Colonic mucosa (tissue), 4 donors: ENCODE measurements around the gene RAB11B. TPM values are rescaled to one million over a fixed set of nuclear protein-coding genes. Genes with fewer than 3 reads are reported as not detected.
"Not testable (repeated sequence)": the region's sequence is repeated elsewhere in the genome, so short reads cannot be mapped to it uniquely, and the experiment has no call there.

ENCODE experiments used
- DNase-seq: peaks from one replicate; pipeline ENCODE4 v3.0.0-alpha.2; 2020
- H3K27ac ChIP-seq: fragments of 200-600 bp; one replicate; pipeline ENCODE4 v1.8.0; 2021
- H3K27me3 ChIP-seq: fragments of 200-600 bp; one replicate; pipeline ENCODE4 v1.8.0; 2021
- H3K36me3 ChIP-seq: fragments of 200-600 bp; one replicate; pipeline ENCODE4 v1.8.0; 2021
- H3K4me1 ChIP-seq: fragments of 200-600 bp; one replicate; pipeline ENCODE4 v1.8.0; 2021; ENCODE audit warnings: mild to moderate bottlenecking
- H3K4me3 ChIP-seq: fragments of 200-600 bp; one replicate; pipeline ENCODE4 v1.8.0; 2021
- H3K9ac ChIP-seq, 2 donors: one replicate each; pipeline ENCODE4 v1.7.0; 2013; ENCODE audit warnings: control low read depth in 2 of 2, low read depth in 2 of 2, low read length in 2 of 2
- H3K9me3 ChIP-seq: fragments of 200-600 bp; one replicate; pipeline ENCODE4 v1.8.0; 2021
- intact Hi-C: fragments of 100-400 bp; cut with DNase I; formaldehyde crosslinking; loops from one replicate; pipeline ENCODE4 v1.14.1; 2022
- total RNA-seq, 2 donors: library from RNA; stranded (reverse); fragmentation: NEBNext Ultra II Directional in 1 of 2; extraction: Animal tissue kit (Norgen Biotek cat#: 25700) in 1 of 2; gene quantifications; one replicate each; pipeline ENCODE4 v1.2.1, GENCODE V29; 2021
- TF ChIP-seq, protein P1 (sequence below): fragments of 200-600 bp; IDR thresholded peaks from one replicate; pipeline ENCODE4 v1.8.0; 2022; ENCODE audit warnings: antibody characterized with exemption, mild to moderate bottlenecking
- donor health status: healthy.
- donor health status: DM: no; HTN: no; CAD: no.
- donor health status: DM: no; HTN: no; CAD: no.

RAB11B gene
- total RNA-seq, 2 donors from 2014 or later: 117 to 127 TPM

DNA sequence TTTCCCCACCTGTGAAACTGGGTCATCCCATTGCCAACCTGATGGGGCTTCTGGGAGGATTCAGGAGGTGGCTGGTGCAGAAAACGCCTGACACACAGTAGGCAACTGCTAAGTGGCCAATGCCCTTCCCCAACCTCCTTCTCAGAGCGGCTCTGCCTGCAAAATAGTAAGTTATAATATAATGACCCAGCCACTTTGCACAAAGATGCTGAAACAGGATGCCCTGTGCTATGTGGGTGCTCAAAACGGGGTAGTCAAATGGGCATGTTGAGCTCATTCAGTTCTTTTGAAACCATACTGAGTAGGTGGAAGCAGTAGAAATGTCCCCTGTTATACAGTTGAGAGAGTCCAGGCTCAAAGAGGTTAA is 23.5 kb downstream of the RAB11B start:
- Histone ChIP-seq H3K9me3 (no peaks in the 10 kb centered on the region), H3K27me3 (no peaks in the 10 kb centered on the region), H3K27ac (no peak overlapping the region), H3K4me1 (peaks cover 4% of the 10 kb centered on the region), H3K36me3 (no peaks in the 10 kb centered on the region), H3K4me3 (peak overlapping the region; percentile 88), H3K9ac (peak overlapping the region; percentile 49 to 90)
- no peak for DNase-seq
- intact Hi-C loops: loop anchor here (5.0 kb wide), 1 partner anchor 89 kb away; the partner anchor contains the start of gene PRAM1
- TF ChIP-seq, protein P1, sequence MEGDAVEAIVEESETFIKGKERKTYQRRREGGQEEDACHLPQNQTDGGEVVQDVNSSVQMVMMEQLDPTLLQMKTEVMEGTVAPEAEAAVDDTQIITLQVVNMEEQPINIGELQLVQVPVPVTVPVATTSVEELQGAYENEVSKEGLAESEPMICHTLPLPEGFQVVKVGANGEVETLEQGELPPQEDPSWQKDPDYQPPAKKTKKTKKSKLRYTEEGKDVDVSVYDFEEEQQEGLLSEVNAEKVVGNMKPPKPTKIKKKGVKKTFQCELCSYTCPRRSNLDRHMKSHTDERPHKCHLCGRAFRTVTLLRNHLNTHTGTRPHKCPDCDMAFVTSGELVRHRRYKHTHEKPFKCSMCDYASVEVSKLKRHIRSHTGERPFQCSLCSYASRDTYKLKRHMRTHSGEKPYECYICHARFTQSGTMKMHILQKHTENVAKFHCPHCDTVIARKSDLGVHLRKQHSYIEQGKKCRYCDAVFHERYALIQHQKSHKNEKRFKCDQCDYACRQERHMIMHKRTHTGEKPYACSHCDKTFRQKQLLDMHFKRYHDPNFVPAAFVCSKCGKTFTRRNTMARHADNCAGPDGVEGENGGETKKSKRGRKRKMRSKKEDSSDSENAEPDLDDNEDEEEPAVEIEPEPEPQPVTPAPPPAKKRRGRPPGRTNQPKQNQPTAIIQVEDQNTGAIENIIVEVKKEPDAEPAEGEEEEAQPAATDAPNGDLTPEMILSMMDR: no peak

DNA sequence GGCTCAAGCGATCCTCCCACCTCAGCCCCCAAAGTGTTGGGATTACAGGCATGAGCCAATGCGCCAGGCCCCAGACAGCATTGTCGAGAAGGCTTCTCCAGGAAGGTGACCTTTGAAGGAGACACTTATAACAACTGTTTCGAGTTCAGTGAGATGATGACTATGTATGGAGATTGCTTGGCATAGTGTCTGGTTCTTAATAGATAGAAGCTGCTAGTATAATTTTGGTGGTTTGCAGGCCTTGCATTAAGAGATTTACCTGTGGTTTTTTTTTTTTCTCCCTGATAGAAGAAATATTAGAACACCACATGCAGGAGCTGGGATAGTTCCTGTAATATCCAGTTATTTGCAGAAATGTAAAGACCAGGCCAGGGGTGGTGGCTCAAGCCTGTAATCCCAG is 26.6 kb downstream of the RAB11B start:
- Histone ChIP-seq H3K4me1 (peaks cover 4% of the 10 kb centered on the region), H3K4me3 (no peak overlapping the region), H3K27me3 (no peaks in the 10 kb centered on the region), H3K9ac (no peak overlapping the region), H3K9me3 (no peaks in the 10 kb centered on the region), H3K36me3 (no peaks in the 10 kb centered on the region), H3K27ac (no peak overlapping the region)
- intact Hi-C loops: no loop called here
- no peak for DNase-seq
- TF ChIP-seq, protein P1: no peak

DNA sequence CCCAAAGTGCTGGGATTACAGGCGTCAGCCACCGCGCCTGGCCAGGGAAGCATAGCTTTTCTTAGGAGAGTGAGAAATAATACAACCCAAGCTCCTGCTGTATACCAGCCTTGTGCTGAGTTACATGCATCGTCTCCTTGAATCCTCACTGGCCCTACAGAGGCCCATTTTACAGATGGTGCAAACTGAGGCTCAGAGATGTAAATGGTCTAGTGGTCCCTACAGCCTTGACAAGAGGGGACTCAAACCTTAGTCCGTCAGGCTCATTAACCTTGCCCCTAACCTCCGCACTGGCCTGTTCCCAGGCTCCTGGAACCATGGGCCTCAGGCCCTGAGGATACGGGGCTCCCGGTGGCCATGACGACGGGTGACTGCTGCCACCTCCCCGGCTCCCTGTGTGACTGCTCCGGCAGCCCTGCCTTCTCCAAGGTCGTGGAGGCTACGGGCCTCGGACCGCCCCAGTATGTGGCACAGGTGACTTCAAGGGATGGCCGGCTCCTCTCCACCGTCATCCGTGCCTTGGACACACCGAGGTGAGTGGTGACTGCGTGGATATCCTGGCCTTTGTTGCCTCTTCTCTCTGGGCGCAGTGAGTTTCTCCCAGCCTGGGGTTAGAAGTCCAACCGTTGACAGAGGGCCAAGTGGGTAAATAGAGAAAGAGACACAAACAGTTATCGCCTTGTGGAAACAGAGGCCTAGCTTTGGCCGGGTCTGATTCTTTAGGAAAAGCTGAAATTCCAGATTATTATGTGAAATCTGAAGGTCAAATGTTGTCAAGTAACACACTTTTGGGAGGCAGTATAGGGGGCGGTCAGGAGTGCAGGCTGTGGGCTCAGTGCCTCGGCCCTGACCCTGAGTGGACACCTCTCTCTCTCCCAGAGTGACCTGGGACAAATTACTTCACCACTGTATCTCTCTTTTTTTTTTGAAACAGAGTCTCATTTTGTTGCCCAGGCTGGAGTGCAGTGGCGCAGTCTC is 31.6 kb downstream of the RAB11B start:
- DNase-seq: no peak
- intact Hi-C loops: no loop called here
- Histone ChIP-seq H3K36me3 (no peaks in the 10 kb centered on the region), H3K4me1 (peaks cover 4% of the 10 kb centered on the region), H3K4me3 (no peak overlapping the region), H3K27me3 (no peaks in the 10 kb centered on the region), H3K9ac (no peak overlapping the region), H3K9me3 (no peaks in the 10 kb centered on the region), H3K27ac (no peak overlapping the region)
- TF ChIP-seq, protein P1: no peak

DNA sequence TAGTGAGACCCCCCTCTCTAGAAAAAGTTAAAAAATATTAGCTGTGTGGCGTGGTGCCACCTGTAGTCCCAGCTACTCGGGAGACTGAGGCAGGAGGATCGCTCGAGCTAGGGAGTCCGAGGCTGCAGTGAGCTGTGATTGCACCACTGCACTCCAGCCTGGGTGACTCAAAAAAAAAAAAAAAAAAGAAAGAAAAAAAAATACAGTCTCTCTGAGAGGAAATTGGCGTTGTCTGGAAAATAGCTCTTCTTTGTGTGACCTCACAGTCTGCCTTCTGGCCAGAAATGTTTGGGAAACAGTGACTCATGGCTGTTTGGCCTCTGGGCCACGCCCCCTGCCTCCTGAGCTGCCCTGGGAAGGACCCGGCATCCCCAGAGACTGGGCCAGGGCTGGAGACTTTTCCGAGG is 33.7 kb downstream of the RAB11B start:
- Histone ChIP-seq H3K9me3 (no peaks in the 10 kb centered on the region), H3K27ac (peak overlapping the region; percentile 74), H3K4me1 (peaks cover 4% of the 10 kb centered on the region), H3K4me3 (no peak overlapping the region), H3K27me3 (no peaks in the 10 kb centered on the region), H3K9ac (peak overlapping the region in 1 of 2 donors; percentile 40), H3K36me3 (no peaks in the 10 kb centered on the region)
- TF ChIP-seq, protein P1: no peak
- DNase-seq: peak; percentile 86
- intact Hi-C loops: no loop called here

- DNase-seq, H3K36me3 ChIP-seq, H3K4me1 ChIP-seq, H3K4me3 ChIP-seq, H3K9me3 ChIP-seq, H3K27me3 ChIP-seq, H3K9ac ChIP-seq, H3K27ac ChIP-seq, intact Hi-C loops: not testable (repeated sequence)
These were observed 35.2 kb downstream of the RAB11B start for GRCh38 chr19:8425331-8425730.

DNA sequence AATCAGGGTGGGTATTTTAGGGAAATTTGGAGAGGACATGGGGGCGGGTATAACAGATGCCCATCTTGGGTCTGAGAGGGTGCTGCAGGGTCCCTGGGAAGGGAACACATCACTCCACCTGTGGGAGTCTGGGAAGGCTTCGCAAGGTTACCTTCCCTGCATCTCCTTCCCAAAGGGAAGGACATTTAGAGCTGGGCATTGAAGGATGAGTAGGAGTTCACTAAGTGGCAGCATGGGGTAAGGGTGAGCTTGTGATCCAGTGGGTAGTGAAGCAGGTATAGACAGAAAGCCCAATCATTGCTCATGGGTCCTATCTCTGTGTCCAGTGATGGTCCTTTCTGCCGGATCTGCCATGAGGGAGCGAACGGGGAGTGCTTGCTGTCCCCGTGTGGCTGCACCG is 36.1 kb downstream of the RAB11B start:
- peaks cover 4% of the 10 kb centered on the region for H3K4me1 ChIP-seq
- intact Hi-C loops: no loop called here
- H3K27me3 ChIP-seq: no peaks in the 10 kb centered on the region
- H3K27ac ChIP-seq: no peak overlapping the region
- no peak overlapping the region for H3K4me3 ChIP-seq
- H3K9me3 ChIP-seq: no peaks in the 10 kb centered on the region
- no peak overlapping the region for H3K9ac ChIP-seq
- TF ChIP-seq, protein P1: no peak
- DNase-seq: no peak
- H3K36me3 ChIP-seq: no peaks in the 10 kb centered on the region
